Activated B cell treated with CpG ODN at 0.5 μM for 24 hours (primary cell): Measurements from ENCODE around the gene MORN4. TPM values are rescaled to one million over a fixed set of nuclear protein-coding genes. Genes with fewer than 3 reads are reported as not detected.

Experiments
- ATAC-seq: fragments of 200-7000 bp; cut with Tn5 transposase; one replicate; pipeline ENCODE4 v1.10.0; 2021; ENCODE audit warnings: low read depth, mild to moderate bottlenecking, moderate library complexity
- CTCF ChIA-PET: fragments of 350-600 bp; sonication (Branson Sonifier 250); formaldehyde crosslinking; loops from one replicate; lab custom pipeline; 2021; ENCODE audit warnings: antibody characterized with exemption; lab: Charles Lee
- POLR2A ChIA-PET: fragments of 350-600 bp; sonication (Branson Sonifier 250); formaldehyde crosslinking; loops from one replicate; lab custom pipeline; 2021; ENCODE audit warnings: antibody characterized with exemption; lab: Charles Lee
- DNase-seq: peaks from one replicate; pipeline ENCODE4 v3.0.0; 2022
- H3K27ac Mint-ChIP-seq: one replicate; pipeline ENCODE4 v1.8.0; 2020; ENCODE audit warnings: mixed read lengths
- H3K27me3 Mint-ChIP-seq: one replicate; pipeline ENCODE4 v1.8.0; 2021; ENCODE audit warnings: mixed read lengths
- H3K36me3 Mint-ChIP-seq: one replicate; pipeline ENCODE4 v1.8.0; 2021; ENCODE audit warnings: low read depth, mixed read lengths
- H3K4me1 Mint-ChIP-seq: one replicate; pipeline ENCODE4 v1.8.0; 2021; ENCODE audit warnings: mixed read lengths
- H3K4me3 Mint-ChIP-seq: one replicate; pipeline ENCODE4 v1.8.0; 2020; ENCODE audit warnings: mild to moderate bottlenecking, mixed read lengths
- H3K9me3 Mint-ChIP-seq: one replicate; pipeline ENCODE4 v1.8.0; 2020; ENCODE audit warnings: mixed read lengths
- CTCF ChIP-seq: fragments of 200-600 bp; IDR thresholded peaks from one replicate; pipeline ENCODE4 v1.8.0; 2022; ENCODE audit warnings: antibody characterized with exemption, mild to moderate bottlenecking
- intact Hi-C: fragments of 100-400 bp; cut with micrococcal nuclease; formaldehyde crosslinking; loops from one replicate; pipeline ENCODE4 v1.15.1; 2024
- total RNA-seq: library from RNA; stranded (reverse); gene quantifications from 2 replicates; pipeline ENCODE4 v1.2.3, GENCODE V29; 2022

MORN4 gene
- total RNA-seq, 1 donor from 2014 or later = 2.9 TPM

GRCh38 chr10:97597778-97598177, 35.5 kb downstream of the MORN4 start:
- ChIA-PET POLR2A (no interaction called here), CTCF (no interaction called here)
- H3K4me1 Mint-ChIP-seq = no peaks in the 10 kb centered on the region
- no peak for ATAC-seq
- no peak for DNase-seq
- no peak overlapping the region for H3K27ac Mint-ChIP-seq
- H3K27me3 Mint-ChIP-seq = no peaks in the 10 kb centered on the region
- intact Hi-C loops = no loop called here
- TF ChIP-seq CTCF = no peak
- H3K4me3 Mint-ChIP-seq = no peak overlapping the region
- H3K9me3 Mint-ChIP-seq = no peaks in the 10 kb centered on the region
- no peaks in the 10 kb centered on the region for H3K36me3 Mint-ChIP-seq

GRCh38 chr10:97596101-97597082, 36.9 kb downstream of the MORN4 start:
- POLR2A ChIA-PET = no interaction called here
- CTCF ChIA-PET = no interaction called here
- H3K27ac Mint-ChIP-seq = no peak overlapping the region
- ATAC-seq (no peak), DNase-seq (no peak)
- no peaks in the 10 kb centered on the region for H3K9me3 Mint-ChIP-seq
- no peaks in the 10 kb centered on the region for H3K36me3 Mint-ChIP-seq
- no peaks in the 10 kb centered on the region for H3K4me1 Mint-ChIP-seq
- H3K4me3 Mint-ChIP-seq = no peak overlapping the region
- no peak for TF ChIP-seq CTCF
- intact Hi-C loops = no loop called here
- H3K27me3 Mint-ChIP-seq = no peaks in the 10 kb centered on the region

GRCh38 chr10:97593421-97593820, 39.9 kb downstream of the MORN4 start:
- no peaks in the 10 kb centered on the region for H3K36me3 Mint-ChIP-seq
- H3K4me3 Mint-ChIP-seq = no peak overlapping the region
- POLR2A ChIA-PET = no interaction called here
- CTCF ChIA-PET = no interaction called here
- H3K27ac Mint-ChIP-seq = no peak overlapping the region
- intact Hi-C loops = no loop called here
- DNase-seq (no peak), ATAC-seq (no peak)
- TF ChIP-seq CTCF = no peak
- no peaks in the 10 kb centered on the region for H3K4me1 Mint-ChIP-seq
- no peaks in the 10 kb centered on the region for H3K27me3 Mint-ChIP-seq
- H3K9me3 Mint-ChIP-seq = no peaks in the 10 kb centered on the region

GRCh38 chr10:97590748-97591495, 42.4 kb downstream of the MORN4 start:
- Mint-ChIP-seq H3K36me3 (no peaks in the 10 kb centered on the region), H3K4me3 (no peak overlapping the region), H3K27me3 (no peaks in the 10 kb centered on the region), H3K27ac (no peak overlapping the region), H3K4me1 (no peaks in the 10 kb centered on the region), H3K9me3 (no peaks in the 10 kb centered on the region)
- no peak for DNase-seq
- no peak for ATAC-seq
- ChIA-PET POLR2A (no interaction called here), CTCF (interaction anchor here (1.0 kb wide), 1 partner anchor 141 kb away, joined by 3 read pairs; no protein-coding TSS in a partner anchor)
- intact Hi-C loops = no loop called here
- TF ChIP-seq CTCF = no peak
